HCT116 (cell line): ENCODE measurements around the gene MEIS1. TPM values are rescaled to one million over a fixed set of nuclear protein-coding genes. Genes with fewer than 3 reads are reported as not detected.

Source experiments
- ATAC-seq: fragments of 200-7000 bp; cut with Tn5 transposase; 2 replicates; pipeline ENCODE4 v1.9.1; 2020; ENCODE audit warnings: mild to moderate bottlenecking, moderate library complexity
- BruUV-seq: library from RNA; stranded (reverse); fragments of 400-500 nt; replicated peaks from 2 replicates; lab custom pipeline; 2021; lab: Mats Ljungman, UMichigan
- CTCF ChIA-PET: fragments of 300-600 bp; sonication (Branson Sonifier 250); formaldehyde crosslinking; loops from one replicate; lab custom pipeline; 2021; ENCODE audit warnings: antibody characterized with exemption; lab: Charles Lee
- POLR2A ChIA-PET: fragments of 300-600, 350-600 bp; sonication (Branson Sonifier 250); formaldehyde crosslinking; loops from one replicate; lab custom pipeline; 2021; ENCODE audit warnings: antibody characterized with exemption; lab: Charles Lee
- RAD21 ChIA-PET, 2 experiments: fragments of 300-600 bp; sonication (Branson Sonifier 250); formaldehyde crosslinking; loops; one replicate each; lab custom pipeline; 2023; ENCODE audit warnings: low total read pairs in 2 of 2; ENCODE audit not compliant: uncharacterized antibody in 2 of 2, unreplicated experiment in 2 of 2, low non-redundant PET in 1 of 2; lab: Charles Lee
- DNase-seq: peaks from one replicate; pipeline ENCODE4 v3.0.0-alpha.2; 2010; ENCODE audit warnings: low read depth, low spot score
- H2AFZ ChIP-seq: fragments of 200-600 bp; shearing (Covaris generic), sonication (generic); 2 replicates; pipeline ENCODE4 v1.6.1; 2017; ENCODE audit warnings: low read depth, mixed run types, mixed read lengths, antibody characterized with exemption, low read length; ENCODE audit not compliant: poor library complexity, severe bottlenecking
- H3K27ac ChIP-seq: 2 replicates; pipeline ENCODE4 v1.5.1; 2012; ENCODE audit warnings: low read depth, low read length
- H3K27me3 ChIP-seq: fragments of 200-600 bp; sonication (generic); 2 replicates; pipeline ENCODE4 v1.6.1; 2016; ENCODE audit warnings: mixed run types, low read length, mixed read lengths; ENCODE audit not compliant: insufficient read depth
- H3K36me3 ChIP-seq, 2 experiments: fragments of 200-500 bp in 1 of 2; fragments of 200-600 bp in 1 of 2; sonication (Bioruptor generic) in 1 of 2; sonication (generic) in 1 of 2; 2 replicates each; pipeline versions ENCODE4 v1.5.1 to v1.6.1; 2014 to 2016; ENCODE audit warnings: low read length in 2 of 2, inconsistent platforms in 1 of 2, mixed read lengths in 1 of 2, mixed run types in 1 of 2; ENCODE audit not compliant: insufficient read depth in 2 of 2, control insufficient read depth in 1 of 2
- H3K4me1 ChIP-seq, 2 experiments: fragments of 200-600 bp in 1 of 2; sonication (generic) in 1 of 2; 2 replicates each; pipeline versions ENCODE4 v1.5.1 to v1.6.1; 2012 to 2017; ENCODE audit warnings: low read length in 2 of 2, inconsistent platforms in 1 of 2, mild to moderate bottlenecking in 1 of 2, mixed read lengths in 1 of 2, mixed run types in 1 of 2, moderate library complexity in 1 of 2; ENCODE audit not compliant: insufficient read depth in 2 of 2, control insufficient read depth in 1 of 2
- H3K4me2 ChIP-seq: fragments of 200-600 bp; sonication (generic); 2 replicates; pipeline ENCODE4 v1.6.1; 2017; ENCODE audit warnings: mixed run types, low read length, mixed read lengths
- H3K4me3 ChIP-seq, 2 experiments: fragments of 200-600 bp in 1 of 2; sonication (generic) in 1 of 2; replicated peaks in 1 of 2; 2 replicates each; pipeline ENCODE4 v1.5.1; 2011 to 2016; ENCODE audit warnings: low read length in 2 of 2, control low read depth in 1 of 2, low read depth in 1 of 2, mild to moderate bottlenecking in 1 of 2, mixed read lengths in 1 of 2, mixed run types in 1 of 2
- H3K79me2 ChIP-seq: fragments of 200-600 bp; sonication (generic); 2 replicates; pipeline ENCODE4 v1.6.1; 2017; ENCODE audit warnings: mild to moderate bottlenecking, mixed run types, low read length, moderate library complexity, mixed read lengths; ENCODE audit not compliant: insufficient read depth
- H3K9ac ChIP-seq: fragments of 200-600 bp; sonication (generic); 2 replicates; pipeline ENCODE4 v1.6.1; 2016; ENCODE audit warnings: low read length, mixed read lengths
- H3K9me2 ChIP-seq: fragments of 200-600 bp; sonication (generic), shearing (Covaris generic); 2 replicates; pipeline ENCODE4 v1.6.1; 2017; ENCODE audit warnings: mixed run types, mild to moderate bottlenecking, moderate library complexity; ENCODE audit not compliant: insufficient read depth
- H3K9me3 ChIP-seq, 2 experiments: fragments of 200-500 bp in 1 of 2; fragments of 200-600 bp in 1 of 2; sonication (Bioruptor generic) in 1 of 2; sonication (generic) in 1 of 2; 2 replicates each; pipeline ENCODE4 v1.6.1; 2014 to 2017; ENCODE audit warnings: low read length in 2 of 2, mixed read lengths in 2 of 2, inconsistent platforms in 1 of 2, low read depth in 1 of 2, mild to moderate bottlenecking in 1 of 2, mixed run types in 1 of 2, moderate library complexity in 1 of 2; ENCODE audit not compliant: control insufficient read depth in 1 of 2, insufficient read depth in 1 of 2
- H4K20me1 ChIP-seq: fragments of 200-600 bp; sonication (generic), shearing (Covaris generic); 2 replicates; pipeline ENCODE4 v1.6.1; 2017; ENCODE audit warnings: mixed run types, mild to moderate bottlenecking, moderate library complexity; ENCODE audit not compliant: insufficient read depth
- CBX3 ChIP-seq: IDR thresholded peaks from 2 replicates; pipeline ENCODE4 v1.6.1; 2012; ENCODE audit warnings: low read depth
- EZH2 ChIP-seq: fragments of 200-600 bp; sonication (generic); IDR thresholded peaks from 2 replicates; pipeline ENCODE4 v1.6.1; 2017; ENCODE audit warnings: antibody characterized with exemption, mixed run types
- JUND ChIP-seq: IDR thresholded peaks from 2 replicates; pipeline ENCODE4 v1.6.1; 2012
- POLR2A ChIP-seq: IDR thresholded peaks from 2 replicates; pipeline ENCODE4 v1.7.0; 2011; ENCODE audit warnings: borderline replicate concordance; ENCODE audit not compliant: insufficient read depth, insufficient read length; ENCODE audit errors: extremely low read depth
- POLR2AphosphoS5 ChIP-seq: IDR thresholded peaks from 2 replicates; pipeline ENCODE4 v1.6.1; 2011; ENCODE audit warnings: mild to moderate bottlenecking, low read depth, low read length, moderate library complexity
- RAD21 ChIP-seq: IDR thresholded peaks from 2 replicates; pipeline ENCODE4 v1.6.1; 2012; ENCODE audit warnings: low read depth, mild to moderate bottlenecking
- SIN3A ChIP-seq: IDR thresholded peaks from 2 replicates; pipeline ENCODE4 v1.6.1; 2012; ENCODE audit warnings: low read depth
- SP1 ChIP-seq: IDR thresholded peaks from 2 replicates; pipeline ENCODE4 v1.6.1; 2012; ENCODE audit warnings: low read depth
- YY1 ChIP-seq: IDR thresholded peaks from 2 replicates; pipeline ENCODE4 v1.6.1; 2011; ENCODE audit warnings: low read length, low read depth, moderate library complexity, mild to moderate bottlenecking; ENCODE audit not compliant: insufficient replicate concordance; ENCODE audit errors: extremely low read depth
- ZFX ChIP-seq: fragments of 450-650 bp; IDR thresholded peaks from 2 replicates; pipeline ENCODE4 v1.6.1; 2017
- intact Hi-C: fragments of 100-400 bp; cut with micrococcal nuclease; formaldehyde crosslinking; loops from 2 replicates; pipeline ENCODE4 v1.10.0; 2022
- total RNA-seq: library from RNA; stranded (reverse); gene quantifications from one replicate; pipeline ENCODE4 v1.2.1, GENCODE V29; 2021; ENCODE audit not compliant: unreplicated experiment
- TF ChIP-seq, protein P1 (sequence below): IDR thresholded peaks from 2 replicates; pipeline ENCODE4 v1.6.1; 2012
- TF ChIP-seq, protein P2 (sequence below): IDR thresholded peaks from 2 replicates; pipeline ENCODE4 v1.6.1; 2011; ENCODE audit warnings: mild to moderate bottlenecking, low read length, moderate library complexity; ENCODE audit not compliant: insufficient replicate concordance; ENCODE audit errors: extremely low read depth
- TF ChIP-seq, protein P3 (sequence below): IDR thresholded peaks from 2 replicates; pipeline ENCODE4 v1.6.1; 2012; ENCODE audit warnings: low read depth

The MEIS1 gene
- total RNA-seq, 1 experiment from 2014 or later, result 0.32 TPM

DNA sequence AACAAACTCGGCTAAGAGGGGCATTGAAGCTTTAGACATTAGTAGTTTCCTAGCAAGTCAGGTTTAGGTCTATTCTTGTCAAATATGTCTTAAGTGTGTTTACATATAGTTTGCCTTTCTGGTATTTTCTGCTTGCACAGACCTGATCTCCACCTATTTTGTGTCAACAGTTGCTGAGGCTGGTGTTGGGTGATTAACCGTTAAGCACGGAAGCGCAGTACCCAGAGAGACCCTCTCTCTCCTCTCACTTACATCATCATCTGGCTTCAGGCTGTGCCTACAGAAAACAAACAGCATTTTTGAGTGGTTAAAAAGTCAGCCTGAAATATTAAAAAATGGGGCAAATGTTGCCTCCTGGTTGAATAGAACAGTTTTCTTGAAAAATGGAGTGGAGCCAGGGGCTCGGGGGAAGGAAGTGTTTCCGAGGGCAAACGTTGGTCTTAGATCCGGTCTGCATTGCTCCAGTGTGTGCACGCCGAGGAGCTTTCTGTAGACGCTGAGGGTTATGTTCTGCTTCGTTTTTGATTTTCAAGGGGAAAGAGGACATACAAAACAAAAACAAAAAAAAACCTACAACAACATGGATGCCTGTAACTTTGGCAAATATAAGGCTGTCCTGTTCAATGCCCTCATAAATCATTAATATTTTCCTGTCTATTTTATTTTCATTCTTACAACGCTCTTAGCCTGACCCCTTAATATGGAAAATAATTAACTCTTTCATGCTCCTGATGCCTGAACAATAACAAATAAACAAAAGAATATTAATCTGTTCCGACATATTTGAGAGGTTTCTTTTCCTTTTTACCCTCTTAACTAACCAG, 120.8 kb downstream of the MEIS1 start:
- TF ChIP-seq POLR2AphosphoS5 (no peak), JUND (no peak), SP1 (no peak), SIN3A (no peak), ZFX (no peak)
- TF ChIP-seq, protein P1, sequence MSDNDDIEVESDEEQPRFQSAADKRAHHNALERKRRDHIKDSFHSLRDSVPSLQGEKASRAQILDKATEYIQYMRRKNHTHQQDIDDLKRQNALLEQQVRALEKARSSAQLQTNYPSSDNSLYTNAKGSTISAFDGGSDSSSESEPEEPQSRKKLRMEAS, result no peak
- no peak for ATAC-seq
- H3K9me3 ChIP-seq, result no peaks in the 10 kb centered on the region
- no peaks in the 10 kb centered on the region for H4K20me1 ChIP-seq
- no peaks in the 10 kb centered on the region for H3K36me3 ChIP-seq
- H3K4me1 ChIP-seq, result no peaks in the 10 kb centered on the region
- RAD21 ChIA-PET, result no interaction called here
- no TSS peak for BruUV-seq
- no peak overlapping the region for H2AFZ ChIP-seq
- no peak overlapping the region for H3K9ac ChIP-seq
- intact Hi-C loops, result no loop called here
- no peak overlapping the region for H3K4me3 ChIP-seq
- H3K27me3 ChIP-seq, result no peaks in the 10 kb centered on the region; the same call in 1 of the 2 replicates
- DNase-seq, result no peak
- POLR2A ChIA-PET, result no interaction called here
- no peak overlapping the region for H3K4me2 ChIP-seq
- no peak overlapping the region for H3K27ac ChIP-seq
- H3K79me2 ChIP-seq, result no peaks in the 10 kb centered on the region
- no peaks in the 10 kb centered on the region for H3K9me2 ChIP-seq
- CTCF ChIA-PET, result no interaction called here

DNA sequence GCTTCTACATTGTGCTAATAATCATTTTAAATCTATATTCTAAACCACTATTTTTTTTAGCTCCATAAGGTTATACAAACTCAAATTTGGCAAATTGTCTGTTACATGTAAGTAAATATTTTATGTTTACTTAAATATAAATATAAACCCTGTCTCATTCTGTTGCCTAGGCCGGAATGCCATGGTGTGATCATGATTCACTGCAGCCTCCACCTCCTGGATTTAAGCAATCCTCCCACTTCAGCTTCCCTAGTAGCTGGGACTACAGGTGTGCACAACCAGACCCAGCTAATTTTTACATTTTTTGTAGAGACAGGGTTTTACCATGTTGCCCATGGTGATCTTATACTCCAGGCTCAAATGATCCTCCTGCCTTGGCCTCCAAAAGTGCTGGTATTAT, 124.7 kb downstream of the MEIS1 start:
- CTCF ChIA-PET, result no interaction called here

More for the DNA sequence above, 124.7 kb downstream of the MEIS1 start:
- intact Hi-C loops, result no loop called here
- H3K27me3 ChIP-seq, result no peaks in the 10 kb centered on the region; the same call in 1 of the 2 replicates
- no peaks in the 10 kb centered on the region for H3K4me1 ChIP-seq
- H3K27ac ChIP-seq, result no peak overlapping the region
- ChIA-PET POLR2A (no interaction called here), RAD21 (no interaction called here)
- H4K20me1 ChIP-seq, result no peaks in the 10 kb centered on the region
- no TSS peak for BruUV-seq
- H3K4me2 ChIP-seq, result no peak overlapping the region
- TF ChIP-seq POLR2A (no peak), EZH2 (no peak), RAD21 (no peak), CBX3 (no peak), ZFX (no peak), JUND (no peak), POLR2AphosphoS5 (no peak), YY1 (no peak)
- TF ChIP-seq, protein P1, result no peak
- TF ChIP-seq, protein P2, sequence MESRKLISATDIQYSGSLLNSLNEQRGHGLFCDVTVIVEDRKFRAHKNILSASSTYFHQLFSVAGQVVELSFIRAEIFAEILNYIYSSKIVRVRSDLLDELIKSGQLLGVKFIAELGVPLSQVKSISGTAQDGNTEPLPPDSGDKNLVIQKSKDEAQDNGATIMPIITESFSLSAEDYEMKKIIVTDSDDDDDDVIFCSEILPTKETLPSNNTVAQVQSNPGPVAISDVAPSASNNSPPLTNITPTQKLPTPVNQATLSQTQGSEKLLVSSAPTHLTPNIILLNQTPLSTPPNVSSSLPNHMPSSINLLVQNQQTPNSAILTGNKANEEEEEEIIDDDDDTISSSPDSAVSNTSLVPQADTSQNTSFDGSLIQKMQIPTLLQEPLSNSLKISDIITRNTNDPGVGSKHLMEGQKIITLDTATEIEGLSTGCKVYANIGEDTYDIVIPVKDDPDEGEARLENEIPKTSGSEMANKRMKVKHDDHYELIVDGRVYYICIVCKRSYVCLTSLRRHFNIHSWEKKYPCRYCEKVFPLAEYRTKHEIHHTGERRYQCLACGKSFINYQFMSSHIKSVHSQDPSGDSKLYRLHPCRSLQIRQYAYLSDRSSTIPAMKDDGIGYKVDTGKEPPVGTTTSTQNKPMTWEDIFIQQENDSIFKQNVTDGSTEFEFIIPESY, result no peak
- TF ChIP-seq, protein P3, sequence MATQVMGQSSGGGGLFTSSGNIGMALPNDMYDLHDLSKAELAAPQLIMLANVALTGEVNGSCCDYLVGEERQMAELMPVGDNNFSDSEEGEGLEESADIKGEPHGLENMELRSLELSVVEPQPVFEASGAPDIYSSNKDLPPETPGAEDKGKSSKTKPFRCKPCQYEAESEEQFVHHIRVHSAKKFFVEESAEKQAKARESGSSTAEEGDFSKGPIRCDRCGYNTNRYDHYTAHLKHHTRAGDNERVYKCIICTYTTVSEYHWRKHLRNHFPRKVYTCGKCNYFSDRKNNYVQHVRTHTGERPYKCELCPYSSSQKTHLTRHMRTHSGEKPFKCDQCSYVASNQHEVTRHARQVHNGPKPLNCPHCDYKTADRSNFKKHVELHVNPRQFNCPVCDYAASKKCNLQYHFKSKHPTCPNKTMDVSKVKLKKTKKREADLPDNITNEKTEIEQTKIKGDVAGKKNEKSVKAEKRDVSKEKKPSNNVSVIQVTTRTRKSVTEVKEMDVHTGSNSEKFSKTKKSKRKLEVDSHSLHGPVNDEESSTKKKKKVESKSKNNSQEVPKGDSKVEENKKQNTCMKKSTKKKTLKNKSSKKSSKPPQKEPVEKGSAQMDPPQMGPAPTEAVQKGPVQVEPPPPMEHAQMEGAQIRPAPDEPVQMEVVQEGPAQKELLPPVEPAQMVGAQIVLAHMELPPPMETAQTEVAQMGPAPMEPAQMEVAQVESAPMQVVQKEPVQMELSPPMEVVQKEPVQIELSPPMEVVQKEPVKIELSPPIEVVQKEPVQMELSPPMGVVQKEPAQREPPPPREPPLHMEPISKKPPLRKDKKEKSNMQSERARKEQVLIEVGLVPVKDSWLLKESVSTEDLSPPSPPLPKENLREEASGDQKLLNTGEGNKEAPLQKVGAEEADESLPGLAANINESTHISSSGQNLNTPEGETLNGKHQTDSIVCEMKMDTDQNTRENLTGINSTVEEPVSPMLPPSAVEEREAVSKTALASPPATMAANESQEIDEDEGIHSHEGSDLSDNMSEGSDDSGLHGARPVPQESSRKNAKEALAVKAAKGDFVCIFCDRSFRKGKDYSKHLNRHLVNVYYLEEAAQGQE, result no peak
- DNase-seq (no peak), ATAC-seq (no peak)
- no peak overlapping the region for H3K4me3 ChIP-seq
- H2AFZ ChIP-seq, result no peak overlapping the region
- H3K9me2 ChIP-seq, result no peaks in the 10 kb centered on the region
- no peaks in the 10 kb centered on the region for H3K9me3 ChIP-seq
- H3K9ac ChIP-seq, result no peak overlapping the region
- H3K79me2 ChIP-seq, result no peaks in the 10 kb centered on the region
- H3K36me3 ChIP-seq, result no peaks in the 10 kb centered on the region
